HG02938 (cell line): ENCODE measurements around the gene NYNRIN.
"Not testable (repeated sequence)": the region's sequence is repeated elsewhere in the genome, so short reads cannot be mapped to it uniquely, and the experiment has no call there.

Experiments used
- ATAC-seq: cut with Tn5 transposase; IDR thresholded peaks from one replicate; pipeline ENCODE4 v1.9.1; 2021; ENCODE audit warnings: mild to moderate bottlenecking, moderate library complexity; ENCODE audit not compliant: unreplicated experiment

The NYNRIN gene

DNA sequence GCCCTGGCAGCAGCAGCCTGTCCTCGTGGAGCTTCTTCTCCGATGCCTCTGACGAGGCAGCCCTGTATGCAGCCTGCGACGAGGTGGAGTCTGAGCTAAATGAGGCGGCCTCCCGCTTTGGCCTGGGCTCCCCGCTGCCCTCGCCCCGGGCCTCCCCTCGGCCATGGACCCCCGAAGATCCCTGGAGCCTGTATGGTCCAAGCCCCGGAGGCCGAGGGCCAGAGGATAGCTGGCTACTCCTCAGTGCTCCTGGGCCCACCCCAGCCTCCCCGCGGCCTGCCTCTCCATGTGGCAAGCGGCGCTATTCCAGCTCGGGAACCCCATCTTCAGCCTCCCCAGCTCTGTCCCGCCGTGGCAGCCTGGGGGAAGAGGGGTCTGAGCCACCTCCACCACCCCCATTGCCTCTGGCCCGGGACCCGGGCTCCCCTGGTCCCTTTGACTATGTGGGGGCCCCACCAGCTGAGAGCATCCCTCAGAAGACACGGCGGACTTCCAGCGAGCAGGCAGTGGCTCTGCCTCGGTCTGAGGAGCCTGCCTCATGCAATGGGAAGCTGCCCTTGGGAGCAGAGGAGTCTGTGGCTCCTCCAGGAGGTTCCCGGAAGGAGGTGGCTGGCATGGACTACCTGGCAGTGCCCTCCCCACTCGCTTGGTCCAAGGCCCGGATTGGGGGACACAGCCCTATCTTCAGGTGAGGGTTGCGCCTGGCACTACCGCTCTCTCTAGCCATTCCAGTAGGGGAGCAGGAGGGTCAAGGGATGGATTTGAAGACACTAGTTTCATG, 28.7 kb upstream of the NYNRIN start:
- ATAC-seq, result no peak

DNA sequence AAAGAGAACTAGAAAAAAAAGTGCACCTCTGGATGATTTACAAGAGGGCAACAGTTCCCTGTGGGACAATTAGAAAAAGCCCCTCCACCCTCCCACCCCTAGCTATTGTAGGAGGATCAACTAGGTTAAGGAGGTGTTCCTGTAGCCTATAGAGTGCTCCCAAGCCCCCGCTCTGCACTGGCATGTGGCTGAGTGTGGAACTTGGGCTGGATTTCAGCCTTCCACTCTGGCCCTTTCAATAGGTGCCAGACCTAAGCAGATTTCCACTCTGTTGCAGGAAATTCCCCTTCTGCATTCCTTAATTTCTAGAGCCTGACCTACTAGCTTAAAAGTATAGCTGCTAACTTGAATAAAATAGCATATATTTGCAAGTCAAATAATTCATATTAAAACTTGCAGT, 28.1 kb upstream of the NYNRIN start:
- no peak for ATAC-seq

DNA sequence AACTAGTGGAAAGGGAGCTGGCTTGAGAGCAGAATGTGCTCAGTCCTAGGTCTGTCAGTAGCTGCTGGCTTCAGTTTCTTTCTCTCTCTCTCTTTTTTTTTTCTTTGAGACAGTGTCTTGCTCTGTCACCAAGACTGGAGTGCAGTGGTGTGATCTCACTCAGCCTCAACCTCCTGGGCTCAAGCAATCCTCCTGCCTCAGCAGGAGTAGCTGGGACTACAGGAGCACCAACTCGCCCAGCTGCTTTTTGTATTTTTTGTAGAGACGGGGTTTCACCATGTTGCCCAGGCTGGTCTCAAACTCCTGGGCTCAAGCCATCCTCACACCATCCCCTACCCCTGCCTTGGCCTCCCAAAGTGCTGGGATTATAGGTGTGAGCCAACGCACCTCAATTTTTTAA, 27.2 kb upstream of the NYNRIN start:
- not testable (repeated sequence) for ATAC-seq

DNA sequence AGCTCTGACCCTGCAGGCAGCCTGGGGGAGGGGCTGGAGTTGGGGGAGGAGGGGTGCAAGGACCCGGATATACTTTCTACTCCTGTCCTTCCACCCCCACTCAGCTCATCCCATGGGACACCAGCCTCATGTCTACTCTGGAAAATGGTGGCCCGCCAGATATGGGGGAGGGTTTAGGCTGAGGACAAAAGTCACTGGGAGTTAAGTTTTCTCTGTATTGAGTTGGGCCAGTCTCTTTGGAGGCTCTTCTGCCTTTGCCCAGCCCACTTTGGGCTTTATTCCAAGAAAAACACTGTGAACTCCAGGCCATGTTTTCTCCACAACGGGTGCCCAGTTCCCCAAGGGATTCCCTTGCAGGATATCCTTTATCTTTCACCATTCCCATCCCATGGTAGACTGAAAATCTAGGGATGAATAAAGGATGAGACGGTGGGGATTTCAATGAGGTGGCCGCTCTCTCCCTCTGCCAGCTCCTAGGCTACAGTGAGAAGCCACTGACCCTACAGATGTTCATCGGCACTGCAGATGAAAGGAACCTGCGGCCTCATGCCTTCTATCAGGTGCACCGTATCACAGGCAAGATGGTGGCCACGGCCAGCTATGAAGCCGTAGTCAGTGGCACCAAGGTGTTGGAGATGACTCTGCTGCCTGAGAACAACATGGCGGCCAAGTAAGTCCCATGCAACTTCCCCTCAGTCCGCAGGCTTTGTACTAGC, 25.9 kb upstream of the NYNRIN start:
- no peak for ATAC-seq

DNA sequence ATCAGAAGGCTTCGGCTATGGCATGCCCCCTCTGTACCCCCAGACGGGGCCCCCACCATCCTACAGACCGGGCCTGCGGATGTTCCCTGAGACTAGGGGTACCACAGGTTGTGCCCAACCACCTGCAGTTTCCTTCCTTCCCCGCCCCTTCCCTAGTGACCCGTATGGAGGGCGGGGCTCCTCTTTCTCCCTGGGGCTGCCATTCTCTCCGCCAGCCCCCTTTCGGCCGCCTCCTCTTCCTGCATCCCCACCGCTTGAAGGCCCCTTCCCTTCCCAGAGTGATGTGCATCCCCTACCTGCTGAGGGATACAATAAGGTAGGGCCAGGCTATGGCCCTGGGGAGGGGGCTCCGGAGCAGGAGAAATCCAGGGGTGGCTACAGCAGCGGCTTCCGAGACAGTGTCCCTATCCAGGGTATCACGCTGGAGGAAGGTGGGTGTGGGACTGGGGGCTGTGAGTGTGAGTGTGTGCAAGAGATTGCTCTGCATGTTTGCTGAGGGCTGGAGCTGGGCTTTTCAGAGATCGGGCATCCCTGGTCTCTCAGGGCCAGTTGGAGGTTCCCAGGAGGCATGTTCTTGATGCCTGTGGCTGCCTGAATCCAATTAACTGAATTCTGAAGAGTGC, 22.2 kb upstream of the NYNRIN start:
- no peak for ATAC-seq

DNA sequence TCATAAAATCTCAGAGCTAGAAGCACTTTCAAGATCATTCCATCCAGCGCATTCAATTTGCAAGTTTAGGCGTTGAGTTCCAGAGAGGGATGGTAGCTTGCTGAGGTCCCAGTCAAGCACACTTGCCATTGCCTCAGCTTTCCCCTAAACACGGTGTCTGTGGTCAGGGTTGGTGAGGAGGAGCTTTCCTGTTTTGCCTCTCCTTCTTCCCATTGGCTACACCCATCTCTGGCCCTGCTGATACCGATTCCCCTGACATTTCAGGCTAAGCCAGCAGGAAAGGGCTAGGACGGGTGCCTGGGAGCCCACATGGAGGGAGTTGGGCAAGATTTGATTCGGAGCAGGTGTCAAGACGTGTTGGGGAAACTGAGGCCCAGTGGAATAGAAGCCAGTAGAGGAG, 21.7 kb upstream of the NYNRIN start:
- ATAC-seq, result no peak

DNA sequence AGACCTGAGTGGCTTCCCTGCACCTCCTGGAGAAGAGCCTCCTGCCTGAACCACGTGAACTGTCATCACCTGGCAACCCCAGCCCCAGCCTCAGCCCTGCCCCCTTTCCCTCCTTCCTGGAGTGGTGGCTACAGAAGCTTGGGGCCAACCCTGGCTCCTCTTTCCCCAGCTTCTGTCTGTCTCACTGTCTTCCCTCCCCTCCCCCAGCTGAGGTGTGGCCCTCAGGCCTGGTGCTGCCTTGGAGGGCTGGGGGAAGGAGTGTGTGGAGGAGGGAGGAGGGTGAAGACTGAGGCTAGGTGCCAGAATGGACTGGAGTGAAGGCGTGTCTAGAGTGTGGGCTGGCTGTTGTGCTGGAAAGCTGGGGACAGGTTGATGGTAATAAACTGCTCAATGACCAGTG, 21.1 kb upstream of the NYNRIN start:
- ATAC-seq, result no peak

DNA sequence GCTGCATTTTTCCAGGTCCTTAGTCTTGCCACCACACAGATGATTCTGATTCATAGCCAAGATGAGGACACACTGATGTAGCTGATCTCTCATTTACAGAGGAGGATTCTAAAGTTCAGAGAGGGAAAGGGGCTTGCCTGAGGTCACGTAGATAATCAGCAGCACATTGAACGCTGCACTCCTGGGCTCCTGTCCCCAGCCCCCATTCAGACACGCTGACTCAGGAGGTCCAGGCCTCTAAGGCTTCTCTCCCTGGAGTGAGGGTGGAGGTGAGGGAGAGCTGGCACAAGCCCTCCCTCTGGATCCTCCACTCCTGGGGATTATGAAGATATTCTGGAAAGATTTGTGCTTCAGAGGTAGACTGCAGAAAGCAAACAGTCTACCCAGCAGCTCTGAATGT, 20.5 kb upstream of the NYNRIN start:
- ATAC-seq, result no peak

DNA sequence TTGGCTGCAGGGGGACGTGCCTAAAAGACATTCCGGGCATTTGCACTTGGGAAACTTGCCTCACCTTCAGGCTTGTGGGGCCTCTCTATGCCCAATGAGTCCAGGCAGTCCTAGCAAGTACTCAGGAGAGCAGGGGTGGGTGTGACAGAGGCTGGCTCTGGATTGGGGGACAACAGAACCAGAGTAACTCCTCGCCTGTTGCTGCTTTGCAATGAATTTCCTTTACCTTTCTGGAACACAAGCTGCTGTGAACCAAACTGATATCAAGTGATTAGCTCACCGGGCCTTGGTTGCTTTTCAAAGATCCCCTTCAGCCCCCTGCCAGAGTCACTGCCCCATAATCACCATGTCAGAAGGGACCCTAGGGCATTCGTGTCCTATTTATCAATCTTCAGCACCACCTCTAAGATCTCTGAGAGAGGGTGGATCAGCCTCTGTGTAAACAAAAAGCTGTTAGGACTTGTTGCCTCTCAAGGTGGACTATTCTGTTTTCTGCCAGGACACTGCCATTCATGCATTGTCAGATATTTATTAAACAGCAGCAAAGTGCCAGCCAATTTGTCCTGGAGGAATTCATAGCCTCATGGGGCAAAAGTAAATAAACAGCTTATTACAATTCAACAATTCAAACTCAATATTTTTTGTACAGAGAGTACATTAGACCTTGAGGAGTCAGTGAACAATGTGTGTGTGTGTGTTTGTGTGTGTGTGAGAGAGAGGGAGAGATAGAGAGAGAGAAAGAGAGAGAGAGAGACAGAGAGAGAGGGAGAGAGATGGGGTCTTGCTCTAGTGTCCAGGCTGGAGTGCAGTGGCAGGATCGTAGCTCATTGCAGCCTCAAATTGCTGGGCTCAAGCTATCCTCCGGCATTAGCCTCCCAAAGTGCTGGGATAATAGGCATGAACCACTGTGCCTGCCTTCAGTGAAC, 19.6 kb upstream of the NYNRIN start:
- ATAC-seq, result no peak

DNA sequence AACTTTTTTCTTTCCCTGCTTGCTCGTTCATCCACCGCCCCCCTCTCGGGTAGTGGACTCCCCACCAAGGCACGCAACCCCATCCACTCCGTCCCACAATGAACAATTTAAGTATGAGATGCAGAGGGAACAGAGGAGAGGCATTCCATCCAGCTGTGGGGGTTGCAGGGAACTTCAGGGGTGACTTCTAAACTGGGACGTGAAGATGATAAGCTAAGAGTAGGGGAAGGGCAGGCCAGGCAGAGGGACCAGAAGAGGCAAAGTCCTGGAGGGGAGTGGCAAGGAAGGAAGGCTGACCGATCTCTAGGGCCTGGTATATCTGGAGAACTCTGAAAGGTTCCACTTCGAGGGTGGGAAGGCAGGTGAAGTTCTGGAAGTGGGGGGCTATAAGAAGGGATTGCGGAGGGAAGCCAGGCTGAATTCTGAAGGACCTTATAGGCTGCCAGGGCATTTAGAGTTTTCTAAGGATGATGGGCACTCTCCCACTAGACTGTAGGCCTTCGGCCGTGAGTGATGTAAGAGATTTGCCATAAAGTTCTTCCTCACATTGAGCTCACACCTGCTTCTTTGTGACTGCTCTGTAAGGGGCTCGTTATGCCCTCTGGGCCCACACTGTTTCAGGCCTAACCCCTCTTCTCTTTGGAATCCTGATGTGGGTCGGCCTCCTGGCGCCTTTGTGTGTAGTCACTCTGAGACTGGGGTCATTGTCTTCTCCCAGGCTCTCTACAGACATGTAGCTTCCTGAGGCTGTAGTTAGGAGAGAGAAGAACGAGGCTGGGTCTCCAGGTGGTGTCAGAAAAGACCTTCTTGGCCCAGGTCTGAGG, 18.7 kb upstream of the NYNRIN start:
- ATAC-seq, result no peak

DNA sequence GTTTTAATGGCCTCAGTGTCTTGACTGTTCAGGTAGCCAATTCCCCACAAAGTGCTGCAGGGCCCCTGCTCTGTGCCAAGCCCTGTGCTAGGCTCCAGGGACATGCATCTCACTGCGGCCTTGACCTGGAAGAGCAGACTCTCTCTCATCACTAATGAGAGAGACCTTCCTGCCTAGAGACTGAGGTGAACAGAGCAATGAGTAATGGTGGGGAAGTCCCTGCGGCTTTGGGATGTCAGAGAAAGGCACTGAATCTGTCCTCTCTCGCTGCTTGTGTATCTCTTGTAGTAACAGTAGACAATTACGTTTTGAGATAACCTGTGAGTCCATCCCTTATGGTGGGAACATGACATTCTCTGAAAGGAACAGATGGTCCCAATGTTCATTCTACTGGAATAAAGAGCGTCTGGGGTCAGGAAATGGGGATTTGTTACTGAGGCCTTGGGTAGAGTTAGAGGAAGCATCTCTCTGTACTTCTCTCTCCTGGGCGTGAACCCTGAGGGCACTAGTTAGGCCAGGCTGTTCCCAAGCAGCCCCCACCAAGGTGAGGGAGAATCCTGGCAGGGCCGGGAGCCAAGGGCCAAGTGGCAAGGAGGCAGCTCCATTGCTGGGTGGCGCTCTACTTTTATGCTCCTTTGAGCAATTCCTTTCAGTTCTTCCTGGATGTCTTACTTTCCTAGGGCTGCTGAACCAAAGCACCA, 17.3 kb upstream of the NYNRIN start:
- no peak for ATAC-seq

DNA sequence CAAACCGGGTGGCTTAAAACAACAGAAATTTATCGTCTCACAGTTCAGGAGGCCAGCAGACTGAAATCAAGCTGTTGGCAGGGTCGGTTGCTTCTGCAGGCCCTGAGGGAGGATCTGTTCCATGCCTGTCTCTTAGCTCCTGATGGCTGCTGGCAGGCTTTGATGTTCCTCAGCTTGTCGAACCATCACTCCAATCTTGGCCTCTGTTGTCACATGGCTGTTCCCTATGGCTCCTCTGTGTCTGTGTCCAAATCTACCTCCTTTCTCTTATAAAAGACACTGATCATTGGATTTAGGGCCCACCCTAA, 16.8 kb upstream of the NYNRIN start:
- ATAC-seq, result no peak

DNA sequence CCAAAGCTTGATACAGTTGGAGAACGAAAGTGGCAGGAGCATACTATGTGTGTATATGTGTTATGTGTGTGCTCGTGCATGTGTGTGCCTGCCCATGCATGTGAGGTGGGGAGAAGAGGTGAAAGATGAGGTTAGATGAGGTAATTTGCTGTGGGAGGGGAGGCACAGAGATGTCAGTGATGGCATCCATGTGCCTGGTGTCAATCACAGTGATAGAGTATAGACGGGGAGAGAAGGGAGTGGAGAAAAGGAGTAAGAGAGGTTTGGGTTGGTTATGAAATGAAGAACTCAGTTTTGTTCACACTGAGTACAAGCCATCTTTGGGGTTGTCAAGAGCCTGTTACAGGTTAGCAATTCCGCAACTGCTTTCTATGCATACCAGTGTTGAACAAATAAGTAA, 14.6 kb upstream of the NYNRIN start:
- no peak for ATAC-seq

DNA sequence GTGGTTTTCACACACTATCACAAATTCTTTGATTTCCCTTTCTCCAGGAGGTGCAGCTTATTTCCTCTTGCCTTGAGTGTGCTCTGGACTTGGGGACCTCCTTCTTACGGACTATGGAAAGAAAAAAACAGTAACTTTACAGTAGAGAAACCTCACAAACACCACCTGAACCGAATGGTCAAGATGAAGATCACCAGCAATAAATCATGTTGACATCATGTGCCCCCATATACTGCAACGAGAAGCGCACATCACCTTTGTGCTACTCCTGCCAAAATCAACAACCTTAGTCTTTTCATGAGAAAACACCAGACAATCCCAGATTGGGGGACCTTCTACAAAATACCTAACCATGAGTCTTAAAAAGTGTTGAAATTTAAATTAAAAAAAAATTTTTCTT, 13.3 kb upstream of the NYNRIN start:
- no peak for ATAC-seq

DNA sequence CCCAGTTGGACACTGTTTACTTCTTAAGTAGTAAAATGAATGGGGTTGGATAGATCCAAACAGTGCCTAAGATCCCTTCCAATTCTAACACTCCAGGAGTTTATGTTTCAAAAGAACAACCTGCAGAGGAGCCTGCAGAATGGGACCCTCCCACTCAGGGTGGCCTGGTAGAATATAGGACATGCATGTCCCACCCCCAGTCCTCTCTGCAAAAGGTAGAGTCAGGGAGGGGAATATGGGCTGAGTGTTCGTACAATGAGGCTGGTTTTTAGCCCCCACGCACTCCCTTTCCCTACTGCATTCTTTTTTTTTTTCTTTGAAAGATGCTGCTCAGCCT, 11.8 kb upstream of the NYNRIN start:
- ATAC-seq, result no peak

DNA sequence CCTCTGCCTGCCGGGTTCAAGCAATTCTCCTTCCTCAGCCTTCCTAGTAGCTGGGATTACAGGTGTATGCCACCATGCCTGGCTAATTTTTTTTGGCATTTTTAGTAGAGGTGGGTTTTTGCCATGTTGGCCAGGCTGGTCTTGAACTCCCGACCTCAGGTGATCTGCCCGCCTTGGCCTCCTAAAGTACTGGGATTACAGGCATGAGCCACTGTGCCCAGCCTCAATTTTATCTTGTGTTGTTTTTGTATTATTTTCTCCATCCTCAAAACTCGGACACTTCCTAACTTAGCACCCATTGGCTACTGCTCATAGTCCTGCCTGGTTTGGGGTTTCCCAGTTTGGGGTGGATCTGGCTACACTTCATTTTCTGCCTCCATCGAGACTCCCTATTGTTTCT, 11.2 kb upstream of the NYNRIN start:
- ATAC-seq, result not testable (repeated sequence)

DNA sequence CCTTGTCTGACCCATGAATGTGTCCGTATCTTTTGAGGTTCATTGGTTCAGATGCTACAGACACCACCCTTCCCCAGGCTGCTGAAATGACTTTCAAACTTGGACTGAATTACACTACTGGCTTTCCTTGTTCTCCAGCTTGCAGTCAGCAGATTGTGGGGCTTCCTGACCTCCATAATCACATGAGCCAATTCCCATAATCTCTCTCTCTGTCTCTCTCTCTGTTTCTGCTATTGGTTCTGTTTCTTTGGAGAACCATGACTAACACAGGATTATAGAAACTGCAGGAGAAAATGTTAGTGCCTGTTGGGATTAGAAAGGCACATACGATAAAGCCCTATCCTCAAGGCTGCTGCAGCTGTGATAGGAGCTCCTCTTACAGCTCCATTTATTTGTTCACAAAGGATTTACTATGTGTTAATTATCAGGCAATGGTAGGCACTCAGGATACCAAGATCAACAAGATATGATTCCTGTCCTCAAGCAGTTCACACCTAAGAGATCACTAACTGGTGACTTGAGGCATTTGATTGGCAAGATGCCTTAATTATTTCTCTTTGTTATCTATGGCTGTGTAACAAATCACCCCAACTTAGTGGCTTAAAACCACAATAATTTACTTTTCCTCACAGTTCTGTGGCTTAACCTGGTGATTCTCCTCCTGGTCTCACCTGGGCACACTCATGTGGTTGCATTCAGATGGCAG, 10.2 kb upstream of the NYNRIN start:
- ATAC-seq, result no peak

DNA sequence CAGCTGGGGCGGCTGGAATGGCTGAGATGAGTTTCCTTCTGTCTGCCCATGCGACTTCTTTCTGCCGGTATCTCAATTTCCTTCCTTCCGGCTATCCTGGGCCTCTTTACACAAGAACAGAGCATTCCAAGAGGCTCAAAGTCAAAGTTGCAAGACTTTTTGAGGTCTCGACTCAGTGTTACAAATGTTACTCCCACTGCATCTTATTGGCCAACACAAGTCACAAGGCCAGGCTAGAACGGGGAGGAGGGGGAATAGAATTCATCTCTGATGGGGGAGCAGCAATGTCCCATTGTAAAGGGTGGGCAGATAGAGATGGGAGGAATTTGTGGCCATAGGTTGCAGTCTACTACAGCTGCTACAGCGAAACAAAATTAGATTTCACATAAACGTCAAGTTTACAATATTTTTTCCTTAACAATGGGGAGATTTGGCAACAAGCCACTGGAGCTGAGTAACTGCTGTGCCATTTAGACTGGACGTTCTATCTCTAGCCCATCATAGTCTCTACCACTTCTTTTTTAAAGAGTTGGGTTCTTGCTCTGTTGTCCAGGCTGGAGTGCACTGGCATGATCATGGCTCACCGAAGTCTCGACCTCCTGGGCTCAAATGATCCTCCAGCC, 9.5 kb upstream of the NYNRIN start:
- ATAC-seq, result no peak
